HG03095 (cell line): ENCODE data around the gene TBXA2R.

Experiments used
- ATAC-seq: cut with Tn5 transposase; IDR thresholded peaks from one replicate; pipeline ENCODE4 v1.9.1; 2021; ENCODE audit warnings: moderate library complexity; ENCODE audit not compliant: unreplicated experiment

Gene TBXA2R

GRCh38 chr19:3620817-3621547 lies 14.3 kb upstream of the TBXA2R start:
- ATAC-seq: no peak

- ATAC-seq: no peak
Observed at GRCh38 chr19:3620145-3620816, 13.6 kb upstream of the TBXA2R start.

GRCh38 chr19:3619631-3620012 lies 12.9 kb upstream of the TBXA2R start:
- ATAC-seq: no peak

DNA sequence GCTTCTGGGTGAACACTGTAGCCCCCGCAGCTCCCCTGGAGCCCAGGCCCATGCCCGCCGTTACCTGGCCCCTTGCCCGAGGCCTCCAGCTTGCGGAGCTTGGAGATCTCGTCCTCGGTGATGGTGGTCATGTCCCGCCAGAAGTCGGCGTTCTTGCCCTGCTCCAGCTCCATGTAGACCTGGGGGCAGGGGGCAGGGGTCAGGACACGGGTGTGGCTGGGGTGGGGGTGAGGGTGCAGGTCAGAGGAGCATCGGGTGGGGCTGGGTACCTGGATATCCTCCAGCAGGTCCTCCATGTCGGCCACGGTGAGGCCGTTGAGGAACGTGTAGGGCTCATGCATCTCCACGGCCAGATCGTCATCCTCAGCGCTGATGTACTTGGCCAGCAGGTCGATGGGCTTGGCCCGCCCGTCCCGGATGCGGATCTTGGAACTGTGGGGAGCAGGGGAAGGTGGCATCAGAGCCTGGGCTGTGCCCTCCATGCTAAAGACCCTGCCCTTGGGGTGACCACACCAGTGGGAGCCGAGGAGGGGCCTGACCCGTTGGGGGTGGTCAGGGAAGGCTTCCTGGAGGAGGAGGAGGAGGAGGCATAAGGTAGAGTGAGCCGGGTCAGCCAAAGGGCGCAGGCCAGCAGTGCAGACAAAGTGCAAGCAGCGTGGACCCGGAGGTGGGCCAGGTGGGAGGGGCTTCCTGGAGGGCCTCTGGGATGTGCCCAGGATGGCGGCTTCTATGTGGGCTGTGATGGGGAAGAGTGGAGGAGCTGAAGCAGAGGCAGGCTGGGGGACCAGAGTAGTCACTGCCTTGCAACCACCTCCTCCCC lies 12.3 kb upstream of the TBXA2R start:
- no peak for ATAC-seq

DNA sequence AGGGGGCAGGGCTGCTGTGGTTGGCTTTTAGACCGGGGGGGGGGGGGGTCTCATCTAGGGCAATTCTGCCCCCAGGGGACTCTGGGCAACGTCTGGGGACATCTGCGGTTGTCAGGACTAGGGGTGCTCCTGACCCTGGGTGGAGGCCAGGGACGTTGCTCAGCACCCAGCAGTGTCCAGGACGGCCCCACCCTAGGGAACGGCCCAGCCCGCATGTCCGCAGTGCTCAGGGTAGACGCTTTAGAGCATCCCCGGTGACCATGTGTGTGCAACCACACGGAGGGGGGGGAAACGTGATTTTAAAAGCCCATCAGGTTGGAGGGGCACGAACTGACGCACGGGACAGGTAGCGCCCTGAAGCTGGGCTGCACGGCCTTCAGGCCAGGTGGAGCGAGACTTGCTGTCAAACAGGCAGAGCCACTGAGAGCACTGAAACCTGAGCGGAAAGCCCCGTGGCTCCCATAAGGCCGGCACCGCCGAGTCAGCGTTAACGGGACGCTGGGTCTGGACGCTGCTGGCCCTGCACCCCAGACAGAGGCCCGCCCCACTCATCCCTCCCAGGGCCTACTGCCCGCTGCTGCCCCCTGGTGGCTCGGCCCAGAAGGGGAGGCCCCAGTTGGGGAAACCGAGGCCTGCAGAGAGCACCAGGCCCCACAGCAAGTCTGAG lies 11.6 kb upstream of the TBXA2R start:
- no peak for ATAC-seq

GRCh38 chr19:3617463-3617862 lies 10.8 kb upstream of the TBXA2R start:
- ATAC-seq: no peak

DNA sequence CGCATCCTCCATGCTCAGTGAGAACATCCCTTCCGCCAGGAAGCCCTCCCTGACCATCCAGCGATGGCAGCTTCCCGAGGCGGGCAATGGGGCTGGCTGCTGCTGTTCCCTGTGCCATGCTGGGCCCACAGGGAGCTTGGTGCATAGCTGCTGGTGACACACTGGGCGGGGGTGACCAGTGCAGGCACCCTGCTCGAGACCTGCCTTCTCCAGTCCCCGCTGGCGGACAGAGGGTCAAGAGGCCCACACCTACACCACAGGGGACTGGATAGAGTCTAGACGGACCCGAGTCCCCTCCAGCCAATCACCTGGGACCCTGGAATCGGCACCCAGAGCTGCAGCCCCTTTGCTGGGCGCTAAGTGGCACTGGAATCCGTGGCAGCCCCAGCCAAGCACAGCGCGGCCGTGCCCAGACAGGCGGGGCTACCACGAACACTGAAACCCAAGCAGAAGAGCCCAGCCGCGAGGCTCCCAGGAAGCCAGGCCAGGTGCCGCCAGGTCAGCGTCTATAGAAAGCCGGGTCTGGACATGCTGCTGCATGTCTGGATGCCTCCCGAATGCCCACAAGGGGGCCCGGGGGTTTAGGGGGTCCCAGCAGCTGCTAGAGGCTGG lies 9.0 kb upstream of the TBXA2R start:
- ATAC-seq: no peak

DNA sequence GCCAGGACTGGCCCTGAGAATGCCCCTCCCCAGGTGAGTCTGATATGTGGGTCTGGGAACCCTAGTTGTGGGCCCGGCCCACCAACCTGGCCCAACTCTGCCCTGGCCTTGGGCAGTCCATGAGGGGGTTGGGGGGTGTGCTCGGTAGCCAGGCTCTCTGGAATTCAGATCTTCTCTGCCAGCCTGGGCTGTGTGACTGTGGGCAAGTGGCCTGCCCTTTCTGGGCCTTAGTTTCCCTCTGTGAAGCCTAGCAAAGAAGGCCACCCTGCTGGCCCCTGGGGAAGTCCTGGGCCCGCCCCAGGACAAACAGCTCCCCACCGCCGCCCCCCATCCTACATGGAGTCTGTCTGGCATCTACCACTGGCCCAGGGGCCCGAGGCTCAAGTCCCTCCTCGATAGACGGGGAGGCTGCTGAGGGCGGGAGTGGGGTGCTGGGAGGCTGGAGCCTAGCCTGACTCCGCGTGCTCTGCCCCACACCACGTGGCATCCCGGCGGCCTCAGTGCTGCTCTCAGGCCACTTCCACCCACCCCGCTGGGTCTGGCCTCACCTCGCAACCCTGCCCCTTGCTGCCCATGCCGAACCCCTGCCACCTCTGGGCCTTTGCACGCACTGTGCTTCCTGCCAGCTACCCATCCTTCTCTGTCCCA lies 8.3 kb upstream of the TBXA2R start:
- ATAC-seq: no peak

DNA sequence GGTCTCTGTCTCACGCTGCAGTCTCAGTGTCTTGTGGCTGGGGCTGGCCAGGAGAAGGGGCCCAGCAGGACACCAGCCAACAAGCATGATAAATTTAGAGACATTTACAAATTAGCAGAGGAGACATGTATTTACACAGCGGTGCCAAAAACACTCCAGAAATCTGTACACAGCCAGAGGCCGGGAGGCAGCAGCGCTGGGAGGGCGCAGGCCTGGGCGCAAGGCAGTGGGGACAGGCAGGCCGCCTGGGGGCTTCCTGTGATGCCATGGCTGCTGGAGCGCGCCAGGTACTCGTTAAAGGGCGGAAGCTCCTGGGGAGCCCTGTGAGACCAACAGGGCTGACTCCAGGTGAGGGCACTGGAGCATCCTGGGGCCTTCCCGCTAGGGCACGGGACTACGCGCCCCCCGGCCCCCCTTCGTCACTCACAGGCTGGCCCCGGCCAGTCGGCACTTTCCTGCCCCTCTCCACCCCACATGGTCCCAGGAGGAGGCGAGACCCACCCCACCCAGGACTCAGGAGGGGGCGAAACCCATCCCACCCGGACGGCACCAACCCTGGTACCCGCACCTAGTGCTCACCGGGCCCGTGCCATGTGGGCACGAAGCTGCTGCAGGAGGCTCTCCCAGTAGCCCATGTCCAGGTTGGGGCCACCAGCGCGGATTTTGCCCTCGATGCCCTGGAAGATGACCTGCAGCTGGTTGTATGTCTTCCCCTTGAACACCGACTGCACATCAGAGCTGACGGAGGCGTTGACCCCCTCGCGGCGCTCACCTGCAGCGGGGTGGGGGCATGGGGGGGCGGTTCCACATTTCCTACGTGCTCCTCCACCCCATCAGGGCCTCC lies 7.4 kb upstream of the TBXA2R start:
- no peak for ATAC-seq

GRCh38 chr19:3612901-3613741 lies 6.4 kb upstream of the TBXA2R start:
- ATAC-seq: no peak

- no peak for ATAC-seq
Observed at GRCh38 chr19:3612330-3612729, 5.7 kb upstream of the TBXA2R start.

DNA sequence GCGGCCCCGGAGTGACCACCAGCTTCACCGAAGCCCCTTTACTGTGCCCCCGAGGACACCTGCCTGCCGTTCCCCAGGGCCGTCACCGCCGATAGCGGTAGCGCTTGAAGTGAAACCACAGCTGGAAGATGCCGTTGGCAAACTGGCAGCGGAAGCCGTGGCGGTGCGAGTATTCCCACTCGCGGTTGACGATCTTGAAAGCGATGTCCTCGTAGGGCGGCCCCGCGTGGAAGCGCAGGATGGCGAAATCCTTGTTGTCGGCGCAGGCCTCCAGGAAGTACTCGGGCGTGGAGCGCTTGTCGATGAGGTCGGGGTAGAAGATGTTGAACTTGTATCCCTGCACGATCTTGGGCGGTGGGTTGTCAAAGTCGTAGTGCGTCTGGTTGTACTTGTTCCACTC lies 5.2 kb upstream of the TBXA2R start:
- no peak for ATAC-seq

DNA sequence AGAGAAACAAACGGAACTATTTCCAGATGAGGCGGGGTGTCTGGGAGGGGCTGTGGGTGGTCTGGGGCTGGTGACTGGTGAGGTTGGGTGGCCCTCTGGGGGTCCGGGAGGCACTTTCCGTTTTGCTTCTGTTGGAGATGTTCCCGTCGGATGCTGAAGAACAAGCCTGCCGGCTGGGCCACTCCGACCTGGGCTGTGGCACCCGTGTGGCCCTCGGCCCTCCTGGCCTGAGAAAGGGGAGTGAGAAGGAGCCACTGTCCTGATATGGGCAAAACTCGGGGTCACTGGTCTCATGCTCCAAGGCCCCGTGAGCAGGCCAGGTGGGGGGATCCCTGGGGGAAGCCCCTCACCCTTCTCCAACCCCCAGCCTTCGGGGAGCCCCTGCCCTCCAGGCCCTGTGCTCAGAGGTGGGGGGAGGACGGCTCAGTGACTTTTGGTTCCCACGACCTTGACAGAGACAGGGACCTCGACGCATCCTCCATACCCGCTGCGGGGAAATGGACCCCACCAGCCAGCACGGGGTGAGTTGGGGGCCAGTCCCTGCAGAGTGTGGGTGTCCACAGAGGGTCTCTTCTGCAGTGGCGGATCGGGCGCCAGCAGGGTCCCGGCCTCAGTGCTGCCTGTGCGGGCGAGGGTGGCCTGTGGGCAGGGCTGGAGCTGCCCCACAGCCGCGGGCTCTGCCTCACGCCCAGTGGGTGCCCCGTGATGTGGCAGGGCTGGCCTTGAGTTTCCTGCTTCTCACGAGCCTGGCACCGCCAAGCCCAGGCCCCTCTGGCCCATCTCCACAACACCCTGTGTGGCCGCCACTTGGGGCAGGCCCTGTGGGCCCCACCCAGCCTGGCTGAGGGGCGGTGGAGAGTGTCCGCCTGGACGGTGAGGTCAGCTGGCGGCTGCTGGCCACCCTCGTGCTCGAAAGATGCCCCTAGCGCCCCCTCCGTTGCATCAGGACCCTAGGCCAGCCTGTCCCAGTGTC lies 4.4 kb upstream of the TBXA2R start:
- no peak for ATAC-seq

- no peak for ATAC-seq
Observed at GRCh38 chr19:3609779-3610719, 3.4 kb upstream of the TBXA2R start.

GRCh38 chr19:3608750-3609322 lies 2.2 kb upstream of the TBXA2R start:
- ATAC-seq: no peak

DNA sequence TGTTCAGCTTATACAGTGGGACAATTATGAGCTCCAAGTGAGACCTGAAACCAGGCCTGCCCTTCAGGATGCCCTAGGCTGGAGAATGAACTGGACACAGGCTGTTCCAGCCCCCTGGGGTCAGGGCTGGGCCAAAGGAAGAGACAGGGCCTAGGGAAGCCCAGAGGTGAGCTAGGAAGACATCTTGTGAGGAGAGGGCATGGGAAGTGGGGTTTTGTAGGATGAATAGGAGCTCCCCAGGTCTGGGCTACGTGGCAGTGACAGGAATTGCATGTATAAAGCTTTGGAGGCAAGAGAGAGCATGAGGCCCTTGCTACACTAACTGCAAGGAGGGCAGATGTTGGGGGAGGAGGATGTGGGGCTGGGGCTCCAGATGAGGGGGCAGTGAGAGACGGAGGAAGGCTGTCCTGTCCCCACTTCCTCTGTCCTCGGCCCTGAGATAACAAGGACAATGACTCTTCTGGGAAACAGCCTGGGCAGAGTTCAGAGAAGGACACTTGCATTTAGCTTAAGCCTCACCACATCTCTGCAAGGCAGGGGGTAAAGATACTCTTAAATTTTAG lies 1.5 kb upstream of the TBXA2R start:
- no peak for ATAC-seq
